Measurements from ENCODE around the gene UTS2R. TPM values are rescaled to one million over a fixed set of nuclear protein-coding genes. Genes with fewer than 3 reads are reported as not detected.

Gene UTS2R
- total and polyA plus RNA-seq, 9 donors: 2.2 to 16.5 (median 7.5) TPM

DNA sequence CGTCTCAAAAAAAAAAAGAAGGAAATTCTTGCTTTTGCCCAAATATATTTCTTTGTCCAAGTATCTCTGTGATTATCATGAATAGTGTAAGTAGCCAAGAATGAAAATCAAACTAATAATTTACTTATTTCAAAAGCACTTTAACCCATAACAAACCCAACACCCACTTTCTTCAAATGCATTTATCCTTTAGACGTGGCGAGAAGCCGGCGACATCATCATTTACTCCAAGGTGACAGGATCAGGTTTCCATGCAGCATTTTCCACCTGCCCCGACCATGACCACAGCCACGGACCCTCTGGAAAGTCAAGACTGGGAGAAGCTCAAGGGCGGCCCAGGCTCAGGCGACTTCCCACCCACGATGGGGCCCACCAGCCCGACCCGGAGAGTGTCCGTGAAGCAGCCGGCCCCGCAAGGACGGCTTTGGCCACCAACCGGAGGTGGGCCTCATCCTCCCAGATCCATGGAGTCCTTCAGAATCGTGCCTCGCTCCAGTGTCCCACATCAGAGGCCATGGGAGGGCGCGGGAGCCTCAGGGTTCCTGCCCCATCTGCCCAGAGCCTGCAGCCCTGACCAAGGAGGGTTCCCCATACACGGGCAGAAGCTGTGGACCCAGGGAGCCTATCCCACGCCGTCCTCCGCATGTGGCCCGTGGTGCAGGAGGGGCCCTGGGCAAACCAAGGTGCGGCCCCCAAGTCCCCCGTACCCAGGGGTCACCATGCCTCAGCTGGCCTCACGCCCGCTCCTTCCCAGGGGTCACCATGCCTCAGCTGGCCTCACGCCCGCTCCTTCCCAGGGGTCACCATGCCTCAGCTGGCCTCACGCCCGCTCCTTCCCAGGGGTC lies 18.7 kb downstream of the UTS2R start:
- 86% methylated on average over 24 of the region's 34 CpGs for WGBS (ENCODE audit: insufficient coverage)
- peaks cover 14% of the 10 kb centered on the region for H3K27me3 ChIP-seq (ENCODE audit: control insufficient read depth, insufficient read depth, low read length)

DNA sequence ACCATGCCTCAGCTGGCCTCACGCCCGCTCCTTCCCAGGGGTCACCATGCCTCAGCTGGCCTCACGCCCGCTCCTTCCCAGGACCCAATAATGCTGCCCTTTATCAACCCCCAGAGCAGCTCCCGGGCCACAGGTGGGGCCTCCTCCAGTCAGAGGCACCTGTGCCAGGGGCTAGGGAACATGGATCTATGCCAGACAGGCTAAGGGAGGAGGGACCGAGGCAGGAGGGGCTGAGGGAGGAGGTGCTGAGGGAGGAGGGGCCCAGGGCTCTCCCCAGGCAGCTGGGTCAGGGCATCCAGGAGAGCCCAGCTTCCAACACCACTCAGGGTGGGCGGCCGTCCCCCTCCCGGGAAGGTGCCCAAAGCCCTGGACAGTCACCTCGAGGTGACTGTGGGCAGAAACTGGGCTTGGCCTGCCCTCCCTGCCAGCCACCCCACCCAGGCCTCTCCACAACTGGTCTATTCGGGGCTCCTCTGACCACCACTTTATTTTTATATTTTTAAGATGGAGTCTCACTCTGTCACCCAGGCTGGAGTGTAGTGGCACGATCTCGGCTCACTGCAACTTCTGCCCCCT lies 19.4 kb downstream of the UTS2R start:
- DNase-seq: no peak
- Histone ChIP-seq H3K4me3 (ENCODE audit: low read length) (no peak overlapping the region), H3K4me1 (ENCODE audit: control insufficient read depth, insufficient read depth, low read length) (peaks cover 25% of the 10 kb centered on the region), H3K9me3 (replicated peaks; ENCODE audit: control insufficient read depth, low read depth, low read length) (no peaks in the 10 kb centered on the region), H3K36me3 (ENCODE audit: control insufficient read depth, insufficient read depth, low read length) (peaks cover 35% of the 10 kb centered on the region), H3K27ac (ENCODE audit: low read length) (no peak overlapping the region), H3K27me3 (ENCODE audit: control insufficient read depth, insufficient read depth, low read length) (peaks cover 14% of the 10 kb centered on the region)
- WGBS (ENCODE audit: insufficient coverage): 93% methylated on average over 4 of the region's 13 CpGs

More for the DNA sequence above, 18.7 kb downstream of the UTS2R start:
- no peaks in the 10 kb centered on the region for H3K9me3 ChIP-seq (replicated peaks; ENCODE audit: control insufficient read depth, low read depth, low read length)
- no peak overlapping the region for H3K27ac ChIP-seq (ENCODE audit: low read length)
- H3K36me3 ChIP-seq (ENCODE audit: control insufficient read depth, insufficient read depth, low read length): peaks cover 35% of the 10 kb centered on the region
- H3K4me1 ChIP-seq (ENCODE audit: control insufficient read depth, insufficient read depth, low read length): peaks cover 32% of the 10 kb centered on the region
- H3K4me3 ChIP-seq (ENCODE audit: low read length): no peak overlapping the region
- DNase-seq: no peak

DNA sequence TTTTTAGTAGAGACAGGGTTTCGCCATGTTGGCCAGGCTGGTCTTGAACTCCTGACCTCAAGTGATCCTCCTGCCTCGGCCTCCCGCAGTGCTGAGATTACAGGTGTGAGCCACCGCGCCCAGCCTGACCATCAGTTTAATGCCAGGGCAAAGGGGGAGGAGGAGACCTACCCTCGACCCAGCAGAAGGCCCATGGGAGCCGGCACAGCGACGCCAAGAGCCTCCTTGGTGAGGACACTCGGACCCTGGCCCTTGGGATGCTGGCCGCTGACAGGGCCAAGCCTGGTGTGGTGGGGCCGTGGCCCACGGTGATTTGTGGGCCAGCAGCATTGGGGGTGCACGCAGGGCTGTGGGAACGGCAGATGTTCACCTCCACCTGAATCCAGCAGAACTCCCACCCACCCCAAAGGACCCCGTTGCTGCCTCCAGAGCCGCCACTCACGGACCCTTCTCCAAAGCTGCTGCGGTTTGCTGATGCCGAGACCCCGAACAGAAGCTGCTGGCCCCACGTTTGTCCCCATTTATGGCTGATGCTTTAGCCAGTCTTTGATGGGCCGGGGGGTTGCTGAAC lies 20.0 kb downstream of the UTS2R start:
- H3K27ac ChIP-seq (ENCODE audit: low read length): no peak overlapping the region
- WGBS (ENCODE audit: insufficient coverage): 92% methylated on average over 21 of the region's 23 CpGs
- H3K27me3 ChIP-seq (ENCODE audit: control insufficient read depth, insufficient read depth, low read length): peaks cover 11% of the 10 kb centered on the region
- peaks cover 35% of the 10 kb centered on the region for H3K36me3 ChIP-seq (ENCODE audit: control insufficient read depth, insufficient read depth, low read length)
- H3K4me3 ChIP-seq (ENCODE audit: low read length): no peak overlapping the region
- H3K9me3 ChIP-seq (replicated peaks; ENCODE audit: control insufficient read depth, low read depth, low read length): no peaks in the 10 kb centered on the region
- no peak for DNase-seq
- peaks cover 21% of the 10 kb centered on the region for H3K4me1 ChIP-seq (ENCODE audit: control insufficient read depth, insufficient read depth, low read length)

DNA sequence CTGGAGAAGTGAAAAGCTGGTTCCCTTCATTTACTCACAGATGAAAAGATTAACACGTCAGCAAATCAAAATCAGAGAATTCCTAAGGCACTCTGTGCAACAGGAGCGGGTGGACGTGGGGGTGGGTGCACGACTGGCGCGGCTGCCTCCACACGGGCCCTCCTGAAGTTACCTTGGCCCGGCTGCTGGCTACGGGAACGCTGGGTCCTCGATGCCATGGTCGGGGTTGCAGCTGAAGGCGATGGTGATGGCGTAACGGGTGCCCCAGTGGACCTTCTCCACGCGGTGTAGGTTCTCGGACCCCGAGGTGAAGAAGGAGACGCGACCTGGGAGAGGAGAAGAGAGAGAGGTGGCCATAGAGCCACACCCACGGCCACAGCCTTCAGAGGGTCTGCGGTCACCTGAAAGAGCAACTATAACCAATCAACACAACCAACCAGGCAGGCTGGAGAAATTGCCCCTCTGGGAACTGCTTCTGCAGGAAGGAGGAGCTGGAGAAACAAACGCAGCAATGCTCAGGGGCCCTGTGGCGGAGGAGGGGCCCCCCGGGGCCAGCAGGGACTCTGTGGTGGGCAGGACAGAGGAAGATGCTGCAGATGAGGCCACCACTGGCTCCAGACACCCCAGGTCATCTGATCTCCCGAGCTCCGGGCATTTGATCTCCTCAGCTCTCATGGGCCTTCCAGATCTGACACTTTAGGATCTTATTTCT lies 20.8 kb downstream of the UTS2R start:
- 92% methylated on average over 22 of the region's 28 CpGs for WGBS (ENCODE audit: insufficient coverage)

DNA sequence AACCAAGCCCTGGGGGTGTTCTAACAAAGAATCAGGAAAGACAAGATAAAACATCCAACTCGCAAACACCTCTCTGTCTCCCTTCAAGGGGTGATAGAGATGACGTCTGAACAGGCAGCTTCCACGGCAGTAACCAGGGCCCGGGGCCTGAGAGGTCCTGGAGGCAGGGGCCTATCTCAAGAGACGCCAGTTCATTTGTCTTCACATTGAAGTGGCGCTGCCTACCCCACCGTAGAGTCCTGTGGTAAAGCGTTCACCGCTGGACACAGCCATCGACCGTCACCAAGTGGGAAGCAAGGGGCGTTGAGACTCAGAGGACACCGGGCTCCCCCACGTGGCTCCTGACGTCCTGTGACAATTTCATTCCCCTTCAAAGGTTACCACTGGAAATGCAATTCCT lies 21.4 kb downstream of the UTS2R start:
- H3K27ac ChIP-seq (ENCODE audit: low read length): no peak overlapping the region
- no peaks in the 10 kb centered on the region for H3K9me3 ChIP-seq (replicated peaks; ENCODE audit: control insufficient read depth, low read depth, low read length)

More for the DNA sequence above, 20.8 kb downstream of the UTS2R start:
- DNase-seq: no peak
- Histone ChIP-seq H3K9me3 (replicated peaks; ENCODE audit: control insufficient read depth, low read depth, low read length) (no peaks in the 10 kb centered on the region), H3K4me1 (ENCODE audit: control insufficient read depth, insufficient read depth, low read length) (peaks cover 20% of the 10 kb centered on the region), H3K36me3 (ENCODE audit: control insufficient read depth, insufficient read depth, low read length) (peaks cover 35% of the 10 kb centered on the region), H3K27ac (ENCODE audit: low read length) (no peak overlapping the region), H3K4me3 (ENCODE audit: low read length) (no peak overlapping the region), H3K27me3 (ENCODE audit: control insufficient read depth, insufficient read depth, low read length) (peaks cover 6% of the 10 kb centered on the region)

DNA sequence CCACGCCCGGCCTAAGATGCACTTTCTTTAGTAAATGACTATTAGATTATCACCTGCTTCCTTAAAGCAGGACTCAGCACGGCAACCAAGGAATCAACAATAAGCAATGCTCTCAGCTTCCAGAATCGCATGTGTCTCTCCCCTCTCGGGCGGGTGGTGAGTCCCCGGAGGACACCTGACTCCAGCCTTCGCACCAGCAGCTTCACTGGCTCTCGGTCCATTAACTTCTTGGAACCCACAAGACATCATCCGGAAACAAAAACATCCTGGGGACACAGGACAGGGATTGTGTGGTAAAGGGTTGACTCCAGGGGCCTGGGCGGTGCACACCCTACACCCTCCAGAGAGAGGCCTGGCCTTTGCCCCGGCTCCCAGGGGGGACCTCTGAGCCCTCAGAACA lies 22.7 kb downstream of the UTS2R start:
- WGBS (ENCODE audit: insufficient coverage): 86% methylated on average over 8 of the region's 12 CpGs
- peaks cover 27% of the 10 kb centered on the region for H3K4me1 ChIP-seq (ENCODE audit: control insufficient read depth, insufficient read depth, low read length)
- H3K4me3 ChIP-seq (ENCODE audit: low read length): no peak overlapping the region
- DNase-seq: no peak
- H3K36me3 ChIP-seq (ENCODE audit: control insufficient read depth, insufficient read depth, low read length): peaks cover 35% of the 10 kb centered on the region
- H3K27ac ChIP-seq (ENCODE audit: low read length): no peak overlapping the region
- no peaks in the 10 kb centered on the region for H3K27me3 ChIP-seq (ENCODE audit: control insufficient read depth, insufficient read depth, low read length)
- no peaks in the 10 kb centered on the region for H3K9me3 ChIP-seq (replicated peaks; ENCODE audit: control insufficient read depth, low read depth, low read length)

More for the DNA sequence above, 21.4 kb downstream of the UTS2R start:
- H3K36me3 ChIP-seq (ENCODE audit: control insufficient read depth, insufficient read depth, low read length): peaks cover 35% of the 10 kb centered on the region
- peaks cover 2% of the 10 kb centered on the region for H3K27me3 ChIP-seq (ENCODE audit: control insufficient read depth, insufficient read depth, low read length)
- DNase-seq: no peak
- H3K4me1 ChIP-seq (ENCODE audit: control insufficient read depth, insufficient read depth, low read length): peaks cover 20% of the 10 kb centered on the region
- H3K4me3 ChIP-seq (ENCODE audit: low read length): no peak overlapping the region
- 90% methylated on average over 14 of the region's 15 CpGs for WGBS (ENCODE audit: insufficient coverage)

DNA sequence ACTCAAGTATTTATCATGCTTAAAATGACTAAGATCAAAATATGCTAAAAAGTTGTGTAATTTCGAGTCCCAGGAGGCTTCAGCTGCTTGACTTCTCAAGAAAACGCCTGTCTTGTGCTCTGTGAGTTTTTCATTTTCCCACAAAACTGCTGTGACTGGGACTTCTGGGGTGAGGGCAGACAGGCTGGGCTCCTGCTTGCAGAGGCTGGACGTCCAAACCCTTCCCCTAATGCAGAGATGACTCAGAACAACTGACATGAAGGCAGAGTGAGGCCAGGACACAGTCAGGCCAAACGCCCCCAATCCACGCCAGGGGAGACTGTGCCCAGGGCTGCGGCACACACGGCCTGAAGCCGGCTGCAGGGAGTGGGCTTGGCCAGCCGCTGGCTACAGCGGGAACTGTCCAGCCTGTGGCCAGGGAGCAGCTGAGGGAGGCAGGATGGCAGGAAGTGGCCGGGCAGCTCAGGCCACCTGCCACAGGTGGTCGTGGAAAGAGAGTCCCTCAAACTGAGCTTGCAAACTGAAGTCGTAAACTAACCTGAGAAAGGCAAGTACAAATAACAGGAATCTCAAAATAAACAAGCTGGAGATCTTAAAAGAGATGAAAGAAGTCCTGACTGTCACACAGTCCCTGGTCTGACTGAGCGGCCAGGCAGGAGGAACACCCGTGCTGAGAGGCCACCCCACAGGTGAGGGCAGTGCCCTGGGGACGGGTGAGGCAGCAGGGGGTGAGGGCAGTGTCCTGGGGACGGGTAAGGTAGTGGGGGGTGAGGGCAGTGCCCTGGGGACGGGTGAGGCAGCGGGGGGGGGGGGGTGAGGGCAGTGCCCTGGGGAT lies 25.3 kb downstream of the UTS2R start:
- H3K27ac ChIP-seq (ENCODE audit: low read length): no peak overlapping the region
- peaks cover 29% of the 10 kb centered on the region for H3K36me3 ChIP-seq (ENCODE audit: control insufficient read depth, insufficient read depth, low read length)
- no peak overlapping the region for H3K4me3 ChIP-seq (ENCODE audit: low read length)
- WGBS (ENCODE audit: insufficient coverage): 60% methylated on average over 12 of the region's 19 CpGs
- DNase-seq: no peak
- H3K4me1 ChIP-seq (ENCODE audit: control insufficient read depth, insufficient read depth, low read length): peaks cover 46% of the 10 kb centered on the region
- H3K9me3 ChIP-seq (replicated peaks; ENCODE audit: control insufficient read depth, low read depth, low read length): no peaks in the 10 kb centered on the region
- H3K27me3 ChIP-seq (ENCODE audit: control insufficient read depth, insufficient read depth, low read length): no peaks in the 10 kb centered on the region

DNA sequence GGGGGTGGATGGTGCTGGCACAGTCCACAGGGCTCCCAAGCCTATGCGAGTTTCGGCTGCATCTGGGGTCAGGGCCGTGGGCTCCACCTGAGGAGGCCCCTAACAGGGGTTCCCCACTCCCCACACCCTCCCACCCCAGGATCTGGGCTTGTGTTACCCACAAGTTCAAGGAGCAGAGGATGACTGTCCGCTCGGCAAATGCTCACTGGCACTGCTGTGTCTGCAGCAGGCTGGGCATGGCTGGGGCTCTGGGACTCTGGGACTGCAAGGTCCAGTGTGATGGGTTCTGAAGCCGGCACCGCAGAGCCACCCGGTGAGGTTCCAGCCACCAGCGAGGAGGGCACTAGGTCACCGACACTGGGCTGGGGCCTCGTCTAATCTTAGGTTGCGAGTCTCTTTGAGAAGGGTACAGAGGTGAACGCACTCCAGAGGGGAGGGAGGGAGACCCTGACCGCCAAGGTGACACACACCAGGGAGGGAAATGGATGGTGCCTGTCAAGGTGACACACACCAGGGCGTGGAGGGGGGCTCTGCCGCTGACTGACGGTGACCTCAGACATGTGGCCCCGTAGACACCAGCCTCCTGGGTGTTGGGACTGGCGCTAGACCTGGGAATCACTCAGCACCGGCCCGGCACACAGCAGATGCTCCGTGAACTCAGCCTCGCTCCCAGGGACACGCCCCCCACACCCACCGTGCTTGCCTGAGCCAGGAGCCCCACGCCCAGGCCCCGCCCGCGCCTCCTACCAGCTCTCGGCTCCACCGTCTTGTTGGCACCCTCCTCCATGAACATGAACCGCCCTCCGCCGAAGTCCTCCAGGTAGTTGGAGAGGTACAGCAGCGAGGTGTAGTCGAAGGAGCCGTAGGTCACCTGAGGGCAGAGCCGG lies 26.1 kb downstream of the UTS2R start:
- no peak for DNase-seq
- no peak overlapping the region for H3K27ac ChIP-seq (ENCODE audit: low read length)
- H3K36me3 ChIP-seq (ENCODE audit: control insufficient read depth, insufficient read depth, low read length): peaks cover 28% of the 10 kb centered on the region

DNA sequence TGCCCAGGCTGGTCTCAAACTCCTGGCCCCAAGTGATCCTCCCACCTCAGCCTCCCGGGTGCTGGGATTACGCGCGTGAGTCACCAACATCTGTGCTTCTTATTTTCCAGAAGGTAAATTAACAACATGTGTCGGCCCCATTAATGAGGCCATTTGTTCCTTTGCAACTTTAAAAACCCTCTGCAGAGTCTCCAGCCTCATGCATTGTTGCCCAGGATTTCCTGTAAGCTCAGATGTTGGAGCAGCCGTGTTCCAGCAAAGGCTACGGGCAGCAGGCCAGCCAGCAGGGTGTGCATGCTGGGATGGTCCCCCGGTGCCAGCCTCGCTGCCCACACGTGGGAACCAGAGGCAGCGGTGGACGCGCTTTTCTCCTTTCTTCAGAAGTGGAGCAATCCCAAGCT lies 27.5 kb downstream of the UTS2R start:
- H3K27me3 ChIP-seq (ENCODE audit: control insufficient read depth, insufficient read depth, low read length): no peaks in the 10 kb centered on the region
- peak overlapping the region; percentile 89 for H3K27ac ChIP-seq (ENCODE audit: low read length)
- WGBS (ENCODE audit: insufficient coverage): 10% methylated on average over 13 of the region's 13 CpGs
- peak; percentile 96 for DNase-seq
- H3K4me1 ChIP-seq (ENCODE audit: control insufficient read depth, insufficient read depth, low read length): peaks cover 47% of the 10 kb centered on the region
- no peaks in the 10 kb centered on the region for H3K9me3 ChIP-seq (replicated peaks; ENCODE audit: control insufficient read depth, low read depth, low read length)
- no peak overlapping the region for H3K4me3 ChIP-seq (ENCODE audit: low read length)
- H3K36me3 ChIP-seq (ENCODE audit: control insufficient read depth, insufficient read depth, low read length): peaks cover 31% of the 10 kb centered on the region

More for the DNA sequence above, 26.1 kb downstream of the UTS2R start:
- H3K9me3 ChIP-seq (replicated peaks; ENCODE audit: control insufficient read depth, low read depth, low read length): no peaks in the 10 kb centered on the region
- no peaks in the 10 kb centered on the region for H3K27me3 ChIP-seq (ENCODE audit: control insufficient read depth, insufficient read depth, low read length)
- WGBS (ENCODE audit: insufficient coverage): 87% methylated on average over 30 of the region's 38 CpGs
- no peak overlapping the region for H3K4me3 ChIP-seq (ENCODE audit: low read length)
- H3K4me1 ChIP-seq (ENCODE audit: control insufficient read depth, insufficient read depth, low read length): peaks cover 47% of the 10 kb centered on the region

Data from muscle of leg (tissue), 11 donors.